Stimulated activated CD8-positive, alpha-beta memory T cell treated with anti-CD3 and anti-CD28 coated beads, Interleukin-4, amount 100 ng/mL, for 48 hours (primary cell): ENCODE measurements around the gene VSTM2B.

Experiments used
- DNase-seq: peaks from one replicate; pipeline ENCODE4 v3.0.0-alpha.2; 2020

VSTM2B gene

GRCh38 chr19:29569038-29569911 is 43.5 kb downstream of the VSTM2B start:
- DNase-seq: peak; percentile 9

GRCh38 chr19:29571181-29571580 is 45.4 kb downstream of the VSTM2B start:
- no peak for DNase-seq

GRCh38 chr19:29573486-29573885 is 47.7 kb downstream of the VSTM2B start:
- peak; percentile 9 for DNase-seq

GRCh38 chr19:29574510-29574909 is 48.7 kb downstream of the VSTM2B start:
- peak; percentile 10 for DNase-seq

GRCh38 chr19:29576046-29576606 is 50.3 kb downstream of the VSTM2B start:
- no peak for DNase-seq

GRCh38 chr19:29576761-29577648 is 51.2 kb downstream of the VSTM2B start:
- DNase-seq: peak; percentile 51

- no peak for DNase-seq
Observed at GRCh38 chr19:29577649-29577963, 51.8 kb downstream of the VSTM2B start.

- DNase-seq: no peak
Observed at GRCh38 chr19:29578349-29578748, 52.6 kb downstream of the VSTM2B start.

GRCh38 chr19:29579308-29579910 is 53.6 kb downstream of the VSTM2B start:
- DNase-seq: peak; percentile 12

GRCh38 chr19:29581398-29581797 is 55.6 kb downstream of the VSTM2B start:
- no peak for DNase-seq

- no peak for DNase-seq
Observed at GRCh38 chr19:29583196-29583999, 57.6 kb downstream of the VSTM2B start.

- no peak for DNase-seq
Observed at GRCh38 chr19:29586401-29586800, 60.6 kb downstream of the VSTM2B start.

GRCh38 chr19:29587059-29587458 is 61.3 kb downstream of the VSTM2B start:
- DNase-seq: no peak

- peak; percentile 75 for DNase-seq
Observed at GRCh38 chr19:29587518-29587986, 61.8 kb downstream of the VSTM2B start.

GRCh38 chr19:29588095-29588494 is 62.3 kb downstream of the VSTM2B start:
- no peak for DNase-seq

GRCh38 chr19:29590278-29590677 is 64.5 kb downstream of the VSTM2B start:
- no peak for DNase-seq

GRCh38 chr19:29591670-29592069 is 65.9 kb downstream of the VSTM2B start:
- DNase-seq: no peak

- no peak for DNase-seq
Observed at GRCh38 chr19:29593869-29594268, 68.1 kb downstream of the VSTM2B start.

GRCh38 chr19:29596080-29596727 is 70.4 kb downstream of the VSTM2B start:
- no peak for DNase-seq

- DNase-seq: no peak
Observed at GRCh38 chr19:29596885-29597525, 71.2 kb downstream of the VSTM2B start.

- no peak for DNase-seq
Observed at GRCh38 chr19:29598036-29598435, 72.2 kb downstream of the VSTM2B start.
